Measurements from ENCODE around the gene GABBR2.

Gene GABBR2

DNA sequence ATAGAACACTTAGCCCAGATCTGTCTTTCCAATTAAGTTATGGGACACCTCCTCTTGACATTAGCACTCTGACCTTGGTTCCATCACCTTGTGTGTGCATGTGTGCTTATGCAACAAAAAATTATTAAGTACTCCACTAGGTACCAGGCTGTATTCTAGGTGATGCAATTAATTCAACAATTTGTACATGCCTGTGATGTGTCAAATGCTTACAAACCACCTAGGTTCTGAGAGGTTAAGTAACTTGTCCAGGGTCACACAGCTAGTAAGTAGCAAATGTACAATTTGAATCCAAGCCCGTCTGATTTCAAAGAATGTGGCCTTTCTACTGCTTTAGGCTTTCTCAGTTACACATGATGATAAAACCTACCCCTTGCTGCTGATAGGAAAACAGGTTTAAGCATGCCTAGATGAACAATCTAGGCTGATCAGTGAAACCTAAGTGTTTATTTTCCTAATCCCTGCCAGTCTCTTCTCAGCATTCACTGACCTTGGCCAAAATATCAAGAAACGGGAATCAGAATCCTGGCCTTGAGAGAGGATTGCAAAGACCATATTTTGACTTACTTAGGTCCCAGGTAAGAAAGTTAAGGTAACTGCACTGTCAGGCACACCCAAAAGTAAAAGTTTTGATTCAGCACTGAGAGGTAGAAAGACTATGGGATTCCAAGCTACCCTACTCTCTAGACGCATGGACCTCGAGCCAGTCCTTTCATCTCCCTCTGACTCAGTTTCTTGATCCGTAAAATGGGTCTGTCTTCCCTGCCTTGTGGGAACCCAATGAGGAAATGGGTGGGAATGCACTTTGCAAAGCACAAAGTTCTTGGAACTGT lies 454.3 kb downstream of the GABBR2 start:
- H3K4me1 Mint-ChIP-seq (ENCODE audit: low read depth), result peaks cover 26% of the 10 kb centered on the region
- peak overlapping the region; percentile 93 for H3K4me3 Mint-ChIP-seq
- H3K27ac Mint-ChIP-seq, result peak overlapping the region; percentile 59
- no peaks in the 10 kb centered on the region for H3K9me3 Mint-ChIP-seq
- DNase-seq, result no peak
- H3K36me3 Mint-ChIP-seq (ENCODE audit: low read depth), result peaks cover 12% of the 10 kb centered on the region
- H3K27me3 Mint-ChIP-seq, result no peaks in the 10 kb centered on the region

DNA sequence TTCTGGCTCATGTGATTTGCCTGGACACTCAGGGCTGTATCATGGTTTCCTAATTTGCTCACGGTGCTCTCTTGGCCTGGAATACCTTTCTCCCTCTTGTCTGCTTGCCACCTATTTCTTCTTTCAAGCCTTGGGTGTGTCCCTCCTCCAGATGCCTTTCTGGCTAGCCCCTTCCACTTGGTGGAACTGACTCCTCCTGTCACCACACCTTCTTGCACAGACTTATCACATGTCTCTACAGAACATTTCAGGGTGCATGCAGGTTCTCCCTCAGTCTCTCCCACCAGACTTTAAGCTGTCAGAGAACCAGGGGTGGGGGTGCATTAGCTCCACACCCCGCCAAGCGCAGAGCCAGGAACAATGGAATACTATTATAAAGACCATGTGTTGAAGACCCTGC lies 455.2 kb downstream of the GABBR2 start:
- Mint-ChIP-seq H3K9me3 (no peaks in the 10 kb centered on the region), H3K27me3 (no peaks in the 10 kb centered on the region), H3K4me1 (ENCODE audit: low read depth) (peaks cover 32% of the 10 kb centered on the region), H3K36me3 (ENCODE audit: low read depth) (peaks cover 12% of the 10 kb centered on the region), H3K4me3 (no peak overlapping the region), H3K27ac (no peak overlapping the region)
- DNase-seq, result no peak

DNA sequence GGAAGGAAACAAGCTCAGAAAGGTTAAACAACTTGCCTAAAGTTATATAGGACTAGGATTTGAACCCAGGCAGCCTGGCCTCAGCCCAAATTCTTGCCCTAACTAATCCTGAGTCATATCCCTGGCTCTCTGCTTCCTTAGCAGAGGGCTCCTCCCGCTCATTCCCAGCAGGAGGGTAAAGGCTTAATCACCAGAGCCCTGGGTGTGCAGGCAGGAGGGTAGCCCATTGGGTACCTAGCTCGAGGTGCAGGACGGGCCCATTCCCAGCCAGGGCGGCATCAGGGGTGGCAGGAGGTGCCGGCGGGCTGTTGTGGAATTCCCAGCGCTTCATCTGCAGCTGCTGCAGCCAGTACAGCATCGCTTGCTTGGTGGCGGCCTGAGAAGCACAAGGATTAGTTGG lies 457.2 kb downstream of the GABBR2 start:
- no peak overlapping the region for H3K4me3 Mint-ChIP-seq
- peaks cover 29% of the 10 kb centered on the region for H3K4me1 Mint-ChIP-seq (ENCODE audit: low read depth)
- H3K27ac Mint-ChIP-seq, result no peak overlapping the region
- no peaks in the 10 kb centered on the region for H3K27me3 Mint-ChIP-seq
- H3K36me3 Mint-ChIP-seq (ENCODE audit: low read depth), result peaks cover 9% of the 10 kb centered on the region
- no peak for DNase-seq
- H3K9me3 Mint-ChIP-seq, result no peaks in the 10 kb centered on the region

DNA sequence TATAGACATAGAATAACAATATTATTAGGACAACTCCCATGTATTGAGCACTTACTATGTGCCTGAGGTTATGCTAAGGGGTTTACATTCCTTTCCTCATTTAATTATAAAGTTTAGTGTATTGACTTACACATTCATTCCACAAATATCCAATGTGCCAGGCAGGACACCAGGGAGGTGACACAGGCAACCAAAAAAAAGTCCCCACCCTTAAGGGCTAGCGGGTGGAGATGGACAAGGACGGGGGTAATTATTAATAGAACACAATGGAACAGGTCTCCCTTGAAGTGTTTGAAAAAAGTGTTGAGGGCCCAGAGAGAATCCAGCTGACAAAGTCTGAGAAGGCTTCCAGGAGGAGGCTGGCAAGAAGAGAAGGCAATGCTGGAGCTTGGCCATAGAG lies 459.0 kb downstream of the GABBR2 start:
- Mint-ChIP-seq H3K4me3 (no peak overlapping the region), H3K27ac (no peak overlapping the region), H3K36me3 (ENCODE audit: low read depth) (peaks cover 2% of the 10 kb centered on the region), H3K4me1 (ENCODE audit: low read depth) (peaks cover 25% of the 10 kb centered on the region), H3K9me3 (no peaks in the 10 kb centered on the region), H3K27me3 (no peaks in the 10 kb centered on the region)
- no peak for DNase-seq

DNA sequence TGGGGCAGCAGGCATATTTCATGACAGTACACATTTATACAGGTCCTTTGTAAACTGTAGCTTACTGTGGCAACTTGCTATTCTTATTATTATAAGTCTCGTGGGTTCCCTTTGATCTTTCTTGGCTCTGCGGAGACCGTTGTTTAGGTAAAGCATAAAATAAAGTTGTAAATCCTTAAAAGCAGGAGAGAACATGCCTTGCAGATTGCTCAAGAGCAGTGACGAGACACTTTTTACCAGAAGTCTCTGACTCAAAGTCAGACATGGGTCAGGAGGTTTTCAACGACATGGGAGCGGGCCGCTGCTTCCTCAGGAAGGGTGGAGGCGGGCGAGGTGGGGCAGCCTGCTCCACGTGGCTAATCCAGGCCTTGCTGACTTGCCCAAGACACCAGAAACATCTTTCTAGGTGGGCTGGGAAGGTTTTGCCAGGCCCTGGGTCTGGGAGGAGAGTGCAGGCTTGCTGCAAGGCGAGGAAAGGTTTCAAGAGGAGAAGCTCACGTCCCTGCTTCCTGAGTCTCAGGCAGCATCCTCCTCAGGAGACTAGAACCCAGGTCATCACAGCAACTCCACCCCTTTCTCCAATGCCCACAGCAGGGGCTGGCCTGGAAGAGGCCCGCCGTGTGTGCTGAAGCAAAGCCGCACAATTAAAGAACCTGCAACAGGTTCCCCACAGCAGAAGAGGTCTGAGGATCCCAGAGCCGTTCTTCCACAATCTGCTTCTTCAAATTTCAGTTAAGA lies 459.8 kb downstream of the GABBR2 start:
- no peak for DNase-seq
- no peaks in the 10 kb centered on the region for H3K9me3 Mint-ChIP-seq
- peaks cover 2% of the 10 kb centered on the region for H3K36me3 Mint-ChIP-seq (ENCODE audit: low read depth)
- H3K4me1 Mint-ChIP-seq (ENCODE audit: low read depth), result peaks cover 16% of the 10 kb centered on the region
- no peak overlapping the region for H3K4me3 Mint-ChIP-seq
- no peaks in the 10 kb centered on the region for H3K27me3 Mint-ChIP-seq
- peak overlapping the region; percentile 8 for H3K27ac Mint-ChIP-seq

DNA sequence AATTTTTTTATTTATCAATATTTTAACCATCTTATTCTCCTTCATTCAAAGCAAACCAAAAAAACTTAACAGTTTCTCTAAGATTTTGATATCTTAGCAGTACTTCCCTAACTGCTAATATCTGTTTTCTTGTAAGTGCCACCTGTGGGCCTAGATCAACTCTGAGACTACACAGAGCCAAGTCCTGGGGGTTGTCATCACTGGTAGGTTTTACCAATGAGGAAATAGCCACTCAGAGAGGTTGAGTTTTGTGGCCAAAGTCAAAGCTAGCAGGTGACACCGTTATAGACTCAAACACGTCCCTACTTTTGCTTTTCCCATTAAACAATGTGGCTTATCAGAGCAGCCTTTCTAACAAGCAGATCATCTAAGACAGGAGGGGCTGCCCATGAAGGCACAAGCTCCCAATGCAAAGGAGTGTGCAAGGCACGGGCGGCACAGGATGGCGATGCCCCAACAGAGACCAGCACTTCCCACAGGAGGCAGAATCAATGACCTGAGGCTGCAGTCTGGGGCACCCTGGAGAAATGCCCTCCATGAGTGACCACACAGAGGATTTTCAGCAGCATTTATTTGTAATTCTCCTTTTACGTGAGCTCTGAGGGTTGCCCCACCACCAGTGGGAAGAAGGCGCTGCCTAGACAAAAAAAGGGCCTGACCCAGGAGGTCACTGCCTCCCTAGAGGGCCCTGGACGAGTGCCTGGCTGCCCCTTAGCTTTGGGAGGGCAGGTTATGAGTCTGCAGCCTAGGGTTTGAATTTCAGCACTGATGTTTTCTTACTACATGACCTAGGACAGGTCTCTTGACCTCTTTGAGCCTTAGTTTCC lies 460.7 kb downstream of the GABBR2 start:
- no peak overlapping the region for H3K4me3 Mint-ChIP-seq
- no peaks in the 10 kb centered on the region for H3K9me3 Mint-ChIP-seq
- H3K4me1 Mint-ChIP-seq (ENCODE audit: low read depth), result peaks cover 8% of the 10 kb centered on the region
- no peaks in the 10 kb centered on the region for H3K27me3 Mint-ChIP-seq
- no peak for DNase-seq
- H3K27ac Mint-ChIP-seq, result no peak overlapping the region
- peaks cover 2% of the 10 kb centered on the region for H3K36me3 Mint-ChIP-seq (ENCODE audit: low read depth)

DNA sequence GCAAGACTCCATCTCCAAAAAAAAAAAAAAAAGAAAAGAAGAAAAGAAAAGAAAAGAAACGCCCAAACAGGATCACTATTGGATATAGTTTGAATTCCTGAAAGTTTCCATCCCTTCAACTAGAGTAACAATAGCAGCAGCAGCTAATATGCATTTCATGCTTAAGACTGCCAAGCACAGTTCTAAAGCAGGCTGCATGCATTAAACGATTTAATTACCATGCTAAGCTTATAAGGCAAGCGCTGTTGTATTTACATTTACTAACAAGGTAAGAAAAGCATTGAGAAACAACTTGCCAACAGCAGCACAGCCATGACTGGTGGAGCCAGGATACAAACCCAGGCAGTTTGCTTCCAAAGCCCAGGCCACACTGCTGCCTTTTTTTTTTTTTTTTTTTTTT lies 466.3 kb downstream of the GABBR2 start:
- Mint-ChIP-seq H3K4me3 (no peak overlapping the region), H3K36me3 (ENCODE audit: low read depth) (no peaks in the 10 kb centered on the region), H3K27ac (no peak overlapping the region), H3K27me3 (no peaks in the 10 kb centered on the region), H3K9me3 (no peaks in the 10 kb centered on the region), H3K4me1 (ENCODE audit: low read depth) (no peaks in the 10 kb centered on the region)
- DNase-seq, result no peak

DNA sequence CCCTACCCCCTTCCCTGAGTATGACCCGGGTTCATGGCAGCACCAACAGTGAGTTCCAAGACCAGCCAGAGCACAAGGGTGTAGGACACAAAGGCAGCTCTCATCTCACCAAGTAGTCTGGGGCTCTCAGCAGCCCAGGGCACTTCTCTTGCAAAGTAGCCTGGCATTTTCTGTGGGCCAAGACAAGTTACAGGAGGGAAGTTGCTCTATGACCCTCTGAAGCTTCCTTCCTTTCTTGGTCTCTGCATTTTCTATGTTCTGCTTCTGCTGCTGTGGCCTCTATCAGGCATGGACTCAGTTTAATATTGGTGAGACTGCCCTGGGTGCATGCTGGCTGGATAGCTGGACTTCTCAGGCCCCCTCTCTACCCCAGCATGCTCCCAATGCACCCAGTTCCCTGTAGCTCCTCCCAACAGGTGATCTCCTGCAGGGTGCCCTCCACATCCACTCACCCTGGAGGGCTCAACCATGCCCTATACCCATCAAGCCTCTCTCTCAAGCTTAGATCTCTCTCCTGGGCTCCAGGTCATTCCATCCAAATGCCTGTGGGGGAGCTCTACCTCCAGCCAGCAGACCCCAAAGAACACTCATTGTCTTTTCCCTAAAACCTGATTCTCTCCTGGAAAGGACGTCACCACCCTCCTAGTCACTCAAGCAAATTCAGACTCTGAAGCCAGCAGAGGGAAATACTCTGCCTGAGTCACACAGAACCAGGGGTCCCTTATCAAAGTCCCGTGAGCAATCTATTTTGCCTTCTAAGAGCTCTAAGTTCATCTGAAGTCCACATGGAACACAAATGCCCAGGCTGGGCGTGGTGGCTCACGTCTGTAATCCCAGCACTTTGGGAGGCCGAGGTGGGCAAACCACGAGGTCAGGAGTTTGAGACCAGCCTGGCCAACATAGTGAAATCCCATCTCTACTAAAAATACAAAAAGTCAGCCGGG lies 467.1 kb downstream of the GABBR2 start:
- Mint-ChIP-seq H3K9me3 (no peaks in the 10 kb centered on the region), H3K4me1 (ENCODE audit: low read depth) (no peaks in the 10 kb centered on the region), H3K27me3 (no peaks in the 10 kb centered on the region), H3K27ac (no peak overlapping the region), H3K36me3 (ENCODE audit: low read depth) (no peaks in the 10 kb centered on the region), H3K4me3 (no peak overlapping the region)
- no peak for DNase-seq

DNA sequence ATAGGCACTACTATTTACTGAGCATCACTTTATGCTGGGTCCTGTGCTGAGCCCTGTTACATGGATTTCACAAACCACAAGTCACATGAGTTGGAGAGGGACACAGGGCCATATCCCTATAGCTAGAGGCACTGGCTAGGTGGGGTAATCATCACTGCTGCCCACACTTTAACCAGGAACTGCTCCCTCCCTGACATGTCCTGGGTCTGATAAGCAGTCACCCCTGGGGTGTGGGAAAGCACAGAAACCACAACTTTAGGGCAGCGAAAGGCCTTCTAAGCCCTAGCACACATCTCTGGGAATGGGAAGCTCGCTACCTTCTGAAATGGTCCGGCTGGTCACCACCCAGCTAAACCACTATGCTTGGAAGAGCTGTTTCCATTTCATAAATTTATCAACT lies 468.3 kb downstream of the GABBR2 start:
- H3K9me3 Mint-ChIP-seq, result no peaks in the 10 kb centered on the region
- H3K36me3 Mint-ChIP-seq (ENCODE audit: low read depth), result no peaks in the 10 kb centered on the region
- no peak overlapping the region for H3K4me3 Mint-ChIP-seq
- no peaks in the 10 kb centered on the region for H3K27me3 Mint-ChIP-seq
- no peak overlapping the region for H3K27ac Mint-ChIP-seq
- DNase-seq, result no peak
- no peaks in the 10 kb centered on the region for H3K4me1 Mint-ChIP-seq (ENCODE audit: low read depth)

All from activated T-cell treated with anti-CD3 and anti-CD28 coated beads, Interleukin-2, amount 50 U/mL, for 24 hours (primary cell).